Gastrocnemius medialis (tissue), 4 donors: ENCODE results near the gene ALCAM. TPM values are rescaled to one million over a fixed set of nuclear protein-coding genes. Genes with fewer than 3 reads are reported as not detected.

Source experiments
- ATAC-seq, 2 donors: fragments of 150-250 bp; one replicate each; pipeline ENCODE4 v1.9.1; 2016
- DNase-seq, 2 donors: peaks; one replicate each; pipeline ENCODE4 v3.0.0-alpha.2; 2019
- H3K27ac ChIP-seq, 4 donors: fragments of 200-600 bp; sonication (generic); 1 replicate in 1 of 4; 2 replicates in 3 of 4; pipeline ENCODE4 v1.5.1; 2016 to 2018; ENCODE audit warnings: mild to moderate bottlenecking in 2 of 4, moderate library complexity in 1 of 4
- H3K27me3 ChIP-seq, 3 donors: fragments of 200-600 bp; sonication (generic) in 2 of 3; 1 replicate in 1 of 3; 2 replicates in 2 of 3; pipeline versions ENCODE4 v1.5.1 to v1.6.0; 2016 to 2019; ENCODE audit warnings: mild to moderate bottlenecking in 1 of 3, moderate library complexity in 1 of 3
- H3K36me3 ChIP-seq, 2 donors: fragments of 200-600 bp; sonication (generic) in 1 of 2; one replicate each; pipeline ENCODE4 v1.5.1; 2017 to 2018
- H3K4me1 ChIP-seq, 2 donors: fragments of 200-600 bp; sonication (generic) in 1 of 2; one replicate each; pipeline ENCODE4 v1.5.1; 2016 to 2017; ENCODE audit warnings: mild to moderate bottlenecking in 2 of 2
- H3K4me3 ChIP-seq, 4 donors: fragments of 200-600 bp; sonication (generic) in 3 of 4; 1 replicate in 1 of 4; 2 replicates in 3 of 4; pipeline ENCODE4 v1.5.1; 2016 to 2019; ENCODE audit warnings: mild to moderate bottlenecking in 2 of 4
- H3K9me3 ChIP-seq, 3 donors: fragments of 200-600 bp; sonication (generic) in 2 of 3; 1 replicate in 1 of 3; 2 replicates in 2 of 3; pipeline ENCODE4 v1.5.1; 2016 to 2019
- CTCF ChIP-seq, 5 experiments: fragments of 450-650 bp in 3 of 5; fragments of 200-600 bp in 2 of 5; sonication (generic) in 2 of 5; IDR thresholded peaks in 4 of 5; conservative IDR thresholded peaks in 1 of 5; 1 replicate in 4 of 5; 2 replicates in 1 of 5; pipeline ENCODE4 v1.5.1; 2016 to 2019; ENCODE audit warnings: antibody characterized with exemption in 5 of 5, mild to moderate bottlenecking in 3 of 5, moderate library complexity in 3 of 5
- POLR2A ChIP-seq, 2 donors: fragments of 450-650 bp; IDR thresholded peaks; one replicate each; pipeline ENCODE4 v1.6.1; 2017; ENCODE audit warnings: antibody characterized with exemption in 2 of 2, mild to moderate bottlenecking in 2 of 2, moderate library complexity in 2 of 2
- in situ Hi-C, 4 donors: fragments of 200-750 bp; cut with MboI; loops; one replicate each; pipeline versions ENCODE4 v1.15.0 to v1.8.0; 2017; ENCODE audit warnings: low sequenced_read_pairs in 4 of 4
- intact Hi-C: fragments of 100-400 bp; cut with DNase I; formaldehyde crosslinking; loops from one replicate; pipeline ENCODE4 v1.15.1; 2023; ENCODE audit warnings: low total_unique reads
- total RNA-seq, 4 donors: library from RNA; depleted of rRNA; stranded (reverse); fragments of >200 nt; gene quantifications; one replicate each; pipeline versions ENCODE4 v1.1.0 to v1.2.3, GENCODE V29; 2016

The ALCAM gene
- total RNA-seq, result 1 to 10 TPM in 3 of 4 donors, under 1 TPM in 1; 0.82 to 3.5 (median 1.6) TPM

GRCh38 chr3:105366326-105367062 lies at the start of gene ALCAM:
Gene ALCAM, plus strand, starts transcription at chr3:105366909.
- H3K27ac ChIP-seq, result peak within 1 kb of the TSS in 2 of 4 donors; percentile 1 to 17

GRCh38 chr3:105317841-105318240 lies 48.9 kb upstream of the ALCAM start:
- DNase-seq, result no peak
- ATAC-seq, result no peak
- H3K4me3 ChIP-seq, result no peak overlapping the region
- TF ChIP-seq POLR2A (IDR thresholded peaks at IDR 0.05), result no peak
- no peak for TF ChIP-seq CTCF (IDR thresholded peaks at IDR 0.05 in 4 of 5, conservative IDR thresholded peaks at IDR 0.05 in 1 of 5)
- H3K27me3 ChIP-seq, result no peaks in the 10 kb centered on the region
- no peak overlapping the region for H3K27ac ChIP-seq
- H3K9me3 ChIP-seq, result no peaks in the 10 kb centered on the region
- no peaks in the 10 kb centered on the region for H3K4me1 ChIP-seq
- in situ Hi-C loops (no loop called here), intact Hi-C loops (no loop called here)
- no peaks in the 10 kb centered on the region for H3K36me3 ChIP-seq

More at GRCh38 chr3:105366326-105367062, at the start of gene ALCAM:
- Histone ChIP-seq H3K27me3 (peaks cover 26 to 61% (median 58%) of the 10 kb centered on the region in 3 donors), H3K4me3 (peak within 1 kb of the TSS; percentile 55 to 88 (median 62)), H3K9me3 (no peaks in the 10 kb centered on the region), H3K4me1 (peaks cover 25 to 36% of the 10 kb centered on the region in 2 donors), H3K36me3 (no peaks in the 10 kb centered on the region)
- in situ Hi-C loops, result no loop called here
- intact Hi-C loops, result no loop called here
- DNase-seq (peak; percentile 68 to 71), ATAC-seq (peak; percentile 70 to 75)
- TF ChIP-seq CTCF (IDR thresholded peaks at IDR 0.05 in 4 of 5, conservative IDR thresholded peaks at IDR 0.05 in 1 of 5) (peak in 2 of 5 experiments; percentile 15 to 49), POLR2A (IDR thresholded peaks at IDR 0.05) (peak in 1 of 2 donors; percentile 49)

- Histone ChIP-seq H3K27ac (no peak overlapping the region), H3K9me3 (no peaks in the 10 kb centered on the region), H3K36me3 (no peaks in the 10 kb centered on the region), H3K4me1 (no peaks in the 10 kb centered on the region), H3K27me3 (no peaks in the 10 kb centered on the region), H3K4me3 (no peak overlapping the region)
- no peak for TF ChIP-seq POLR2A (IDR thresholded peaks at IDR 0.05)
- no peak for TF ChIP-seq CTCF (IDR thresholded peaks at IDR 0.05 in 4 of 5, conservative IDR thresholded peaks at IDR 0.05 in 1 of 5)
- DNase-seq (no peak), ATAC-seq (no peak)
- intact Hi-C loops (no loop called here), in situ Hi-C loops (no loop called here)
Measured at GRCh38 chr3:105322570-105323273, 44.0 kb upstream of the ALCAM start.

GRCh38 chr3:105323274-105323599 lies 43.5 kb upstream of the ALCAM start:
- Histone ChIP-seq H3K27me3 (no peaks in the 10 kb centered on the region), H3K9me3 (no peaks in the 10 kb centered on the region), H3K36me3 (no peaks in the 10 kb centered on the region), H3K27ac (no peak overlapping the region), H3K4me3 (no peak overlapping the region), H3K4me1 (no peaks in the 10 kb centered on the region)
- ATAC-seq (no peak), DNase-seq (no peak)
- intact Hi-C loops (no loop called here), in situ Hi-C loops (no loop called here)
- TF ChIP-seq POLR2A (IDR thresholded peaks at IDR 0.05) (no peak), CTCF (IDR thresholded peaks at IDR 0.05 in 4 of 5, conservative IDR thresholded peaks at IDR 0.05 in 1 of 5) (no peak)
